Mesenchymal stem cell (in vitro differentiated cells and primary cell): Measurements from ENCODE around the gene PCDH15.

Experiments used
- DNase-seq: peaks from one replicate; pipeline ENCODE4 v3.0.0-alpha.2; 2013
- H2AFZ ChIP-seq: one replicate; pipeline ENCODE4 v1.6.1; 2013; ENCODE audit warnings: low read depth, mild to moderate bottlenecking, control low read depth, inconsistent platforms, low read length, moderate library complexity
- H2AK5ac ChIP-seq: 2 replicates; pipeline ENCODE4 v1.6.1; 2013; ENCODE audit warnings: low read length, moderate library complexity, mild to moderate bottlenecking, inconsistent platforms; ENCODE audit not compliant: severe bottlenecking
- H2BK120ac ChIP-seq: one replicate; pipeline ENCODE4 v1.6.1; 2013; ENCODE audit warnings: low read depth, mild to moderate bottlenecking, inconsistent platforms, low read length, moderate library complexity
- H2BK12ac ChIP-seq, 2 experiments: one replicate each; pipeline ENCODE4 v1.6.1; 2013; ENCODE audit warnings: inconsistent platforms in 2 of 2, low read length in 2 of 2, mild to moderate bottlenecking in 2 of 2, moderate library complexity in 2 of 2, control low read depth in 1 of 2
- H2BK15ac ChIP-seq: one replicate; pipeline ENCODE4 v1.6.1; 2013; ENCODE audit warnings: mild to moderate bottlenecking, low read depth, inconsistent platforms; ENCODE audit not compliant: poor library complexity, severe bottlenecking
- H2BK5ac ChIP-seq: 2 replicates; pipeline ENCODE4 v1.6.1; 2013; ENCODE audit warnings: low read depth, mild to moderate bottlenecking, low read length, control low read depth, inconsistent platforms; ENCODE audit not compliant: poor library complexity, severe bottlenecking
- H3K14ac ChIP-seq, 2 experiments: one replicate each; pipeline ENCODE4 v1.6.1; 2013; ENCODE audit warnings: inconsistent platforms in 2 of 2, low read length in 2 of 2, control low read depth in 1 of 2, mild to moderate bottlenecking in 1 of 2, moderate library complexity in 1 of 2
- H3K18ac ChIP-seq, 2 experiments: one replicate each; pipeline ENCODE4 v1.6.1; 2013; ENCODE audit warnings: inconsistent platforms in 2 of 2, low read length in 2 of 2, control low read depth in 1 of 2, low read depth in 1 of 2, mild to moderate bottlenecking in 1 of 2
- H3K23ac ChIP-seq, 2 experiments: one replicate each; pipeline ENCODE4 v1.6.1; 2013; ENCODE audit warnings: inconsistent platforms in 2 of 2, low read length in 2 of 2, mild to moderate bottlenecking in 2 of 2, moderate library complexity in 2 of 2, control low read depth in 1 of 2
- H3K27ac ChIP-seq: 2 replicates; pipeline ENCODE4 v1.5.1; 2013; ENCODE audit warnings: mild to moderate bottlenecking, moderate library complexity, low read length, control low read depth, inconsistent platforms; ENCODE audit not compliant: poor library complexity, severe bottlenecking
- H3K27me3 ChIP-seq, 2 experiments: 2 replicates each; pipeline versions ENCODE4 v1.6.1 to v1.7.0; 2013; ENCODE audit warnings: low read length in 2 of 2, mild to moderate bottlenecking in 2 of 2, moderate library complexity in 2 of 2, control low read depth in 1 of 2, inconsistent platforms in 1 of 2; ENCODE audit not compliant: control insufficient read depth in 1 of 2, insufficient read depth in 1 of 2
- H3K36me3 ChIP-seq, 2 experiments: 2 replicates each; pipeline versions ENCODE4 v1.6.1 to v1.7.0; 2013; ENCODE audit warnings: low read length in 2 of 2, control low read depth in 1 of 2, inconsistent platforms in 1 of 2, low read depth in 1 of 2, mild to moderate bottlenecking in 1 of 2; ENCODE audit not compliant: insufficient read depth in 2 of 2, control insufficient read depth in 1 of 2
- H3K4ac ChIP-seq, 2 experiments: one replicate each; pipeline ENCODE4 v1.6.1; 2013; ENCODE audit warnings: inconsistent platforms in 2 of 2, low read length in 2 of 2, mild to moderate bottlenecking in 2 of 2, moderate library complexity in 2 of 2, control low read depth in 1 of 2, low read depth in 1 of 2
- H3K4me1 ChIP-seq: 2 replicates; pipeline ENCODE4 v1.6.1; 2013; ENCODE audit warnings: low read depth, low read length, control low read depth; ENCODE audit not compliant: control insufficient read depth, insufficient read depth
- H3K4me2 ChIP-seq: 2 replicates; pipeline ENCODE4 v1.6.1; 2013; ENCODE audit warnings: low read length, mild to moderate bottlenecking, inconsistent platforms; ENCODE audit not compliant: poor library complexity, severe bottlenecking
- H3K4me3 ChIP-seq, 2 experiments: 2 replicates each; pipeline versions ENCODE4 v1.5.1 to v1.7.0; 2013; ENCODE audit warnings: low read length in 2 of 2, mild to moderate bottlenecking in 2 of 2, control low read depth in 1 of 2, low read depth in 1 of 2; ENCODE audit not compliant: insufficient read depth in 1 of 2
- H3K79me1 ChIP-seq: replicated peaks from 2 replicates; pipeline ENCODE4 v1.6.1; 2013; ENCODE audit warnings: mild to moderate bottlenecking, control low read depth, low read length, inconsistent platforms; ENCODE audit not compliant: poor library complexity, severe bottlenecking
- H3K9ac ChIP-seq: 2 replicates; pipeline ENCODE4 v1.7.0; 2013; ENCODE audit warnings: mild to moderate bottlenecking, low read length, moderate library complexity
- H3K9me3 ChIP-seq: 2 replicates; pipeline ENCODE4 v1.7.0; 2013; ENCODE audit warnings: mild to moderate bottlenecking, low read length; ENCODE audit not compliant: control insufficient read depth
- H4K8ac ChIP-seq: one replicate; pipeline ENCODE4 v1.6.1; 2013; ENCODE audit warnings: inconsistent platforms, mild to moderate bottlenecking, low read length, moderate library complexity
- H4K91ac ChIP-seq: one replicate; pipeline ENCODE4 v1.6.1; 2013; ENCODE audit warnings: mild to moderate bottlenecking, low read length, inconsistent platforms
- WGBS: methylation state at CpG from one replicate; pipeline ENCODE4 v1.1.7; 2013; ENCODE audit warnings: mixed read lengths; 5-methylcytosine and 5-hydroxymethylcytosine counted together

Gene PCDH15

GRCh38 chr10:54159924-54160323 lies 641.1 kb downstream of the PCDH15 start:
- no peak overlapping the region for H3K9ac ChIP-seq
- no peak overlapping the region for H3K4me2 ChIP-seq
- H2BK120ac ChIP-seq: no peak overlapping the region
- H3K4me1 ChIP-seq: no peaks in the 10 kb centered on the region
- H3K79me1 ChIP-seq: no peaks in the 10 kb centered on the region
- no peak overlapping the region for H3K23ac ChIP-seq
- no peak overlapping the region for H2BK15ac ChIP-seq
- no peak overlapping the region for H4K91ac ChIP-seq
- DNase-seq: no peak
- no peak overlapping the region for H3K4ac ChIP-seq
- no peak overlapping the region for H3K14ac ChIP-seq
- no peak overlapping the region for H3K4me3 ChIP-seq
- no peak overlapping the region for H2BK12ac ChIP-seq
- H2BK5ac ChIP-seq: no peak overlapping the region
- H3K27me3 ChIP-seq: no peaks in the 10 kb centered on the region
- H3K9me3 ChIP-seq: no peaks in the 10 kb centered on the region
- H3K18ac ChIP-seq: no peak overlapping the region
- no peak overlapping the region for H2AK5ac ChIP-seq
- no peak overlapping the region for H4K8ac ChIP-seq
- H3K27ac ChIP-seq: no peak overlapping the region
- H2AFZ ChIP-seq: no peak overlapping the region
- H3K36me3 ChIP-seq: no peaks in the 10 kb centered on the region

GRCh38 chr10:54148508-54148907 lies 652.5 kb downstream of the PCDH15 start:
- Histone ChIP-seq H2BK5ac (no peak overlapping the region), H3K27ac (no peak overlapping the region), H3K9me3 (peaks cover 13% of the 10 kb centered on the region), H3K36me3 (no peaks in the 10 kb centered on the region), H4K8ac (no peak overlapping the region), H3K4me3 (no peak overlapping the region), H3K14ac (no peak overlapping the region), H2BK120ac (no peak overlapping the region), H3K4ac (no peak overlapping the region), H3K4me2 (no peak overlapping the region), H3K9ac (no peak overlapping the region), H3K18ac (no peak overlapping the region), H3K79me1 (no peaks in the 10 kb centered on the region), H3K27me3 (no peaks in the 10 kb centered on the region), H2AFZ (no peak overlapping the region), H3K4me1 (no peaks in the 10 kb centered on the region), H2BK15ac (no peak overlapping the region), H4K91ac (no peak overlapping the region), H2AK5ac (no peak overlapping the region), H2BK12ac (no peak overlapping the region), H3K23ac (no peak overlapping the region)
- 89% methylated on average over 1 of the region's 2 CpGs for WGBS
- DNase-seq: no peak

- Histone ChIP-seq H2AK5ac (no peak overlapping the region), H2BK12ac (no peak overlapping the region), H3K79me1 (no peaks in the 10 kb centered on the region), H4K8ac (no peak overlapping the region), H2BK15ac (no peak overlapping the region), H3K4ac (no peak overlapping the region), H3K18ac (no peak overlapping the region), H3K9ac (no peak overlapping the region), H3K27me3 (no peaks in the 10 kb centered on the region), H4K91ac (no peak overlapping the region), H3K4me2 (no peak overlapping the region), H3K23ac (no peak overlapping the region), H2BK5ac (no peak overlapping the region), H3K9me3 (peaks cover 57% of the 10 kb centered on the region), H3K36me3 (no peaks in the 10 kb centered on the region), H3K4me3 (no peak overlapping the region), H3K14ac (no peak overlapping the region), H3K4me1 (no peaks in the 10 kb centered on the region), H2AFZ (no peak overlapping the region), H3K27ac (no peak overlapping the region), H2BK120ac (no peak overlapping the region)
- peak; percentile 1 for DNase-seq
Measured at GRCh38 chr10:54139819-54140428, 661.1 kb downstream of the PCDH15 start.

GRCh38 chr10:54137396-54137795 lies 663.6 kb downstream of the PCDH15 start:
- H3K23ac ChIP-seq: no peak overlapping the region
- H3K14ac ChIP-seq: no peak overlapping the region
- no peaks in the 10 kb centered on the region for H3K36me3 ChIP-seq
- H3K4ac ChIP-seq: no peak overlapping the region
- H3K9ac ChIP-seq: no peak overlapping the region
- peaks cover 45% of the 10 kb centered on the region for H3K9me3 ChIP-seq
- no peak overlapping the region for H2BK15ac ChIP-seq
- no peak overlapping the region for H2AK5ac ChIP-seq
- H2BK120ac ChIP-seq: no peak overlapping the region
- no peak overlapping the region for H3K4me3 ChIP-seq
- no peak for DNase-seq
- H2BK5ac ChIP-seq: no peak overlapping the region
- H2BK12ac ChIP-seq: no peak overlapping the region
- H4K8ac ChIP-seq: no peak overlapping the region
- WGBS: 100% methylated on average over 2 of the region's 2 CpGs
- no peak overlapping the region for H3K4me2 ChIP-seq
- no peaks in the 10 kb centered on the region for H3K27me3 ChIP-seq
- no peaks in the 10 kb centered on the region for H3K4me1 ChIP-seq
- no peaks in the 10 kb centered on the region for H3K79me1 ChIP-seq
- no peak overlapping the region for H3K18ac ChIP-seq
- H2AFZ ChIP-seq: no peak overlapping the region
- no peak overlapping the region for H4K91ac ChIP-seq
- no peak overlapping the region for H3K27ac ChIP-seq
